ENCODE data around the gene CCDC88B. TPM values are rescaled to one million over a fixed set of nuclear protein-coding genes. Genes with fewer than 3 reads are reported as not detected.

CCDC88B gene
- total and polyA plus RNA-seq, 9 of the 15 experiments (the other 6 are each of a cell fraction or from before 2014, with no cell fraction given), result 0.13 to 18.1 (median 7.9) TPM

- no peak for TF ChIP-seq BMI1 (IDR thresholded peaks at IDR 0.05; ENCODE audit: low read length)
- no peak for TF ChIP-seq ZNF280A (IDR thresholded peaks at IDR 0.05; ENCODE audit: low read depth, partially characterized antibody)
- TF ChIP-seq NCOA4 (IDR thresholded peaks at IDR 0.05; ENCODE audit: partially characterized antibody), result no peak
- 0 out of 4 replicates have a peak, but pooled peaks of 1 of the 2 experiments have one; percentile 9 for TF ChIP-seq TRIM24 (IDR thresholded peaks at IDR 0.05)
- TF ChIP-seq HNRNPH1 (optimal IDR thresholded peaks at IDR 0.05; ENCODE audit: low read depth, low read length), result no peak
- no peak for TF ChIP-seq BACH1 (tag; IDR thresholded peaks at IDR 0.05)
- TF ChIP-seq RBBP5 (IDR thresholded peaks at IDR 0.05; ENCODE audit: borderline replicate concordance, insufficient read depth, low read length, poor library complexity, severe bottlenecking), result peak; percentile 55
- no peak for TF ChIP-seq DDX20 (tag; IDR thresholded peaks at IDR 0.05; ENCODE audit: low read depth)
- no peak for TF ChIP-seq HNRNPK (IDR thresholded peaks at IDR 0.05; ENCODE audit: low read depth, low read length, poor library complexity, severe bottlenecking)
- no peak for TF ChIP-seq SAP30 (IDR thresholded peaks at IDR 0.05; ENCODE audit: borderline replicate concordance, insufficient read depth, low read depth, low read length, poor library complexity, severe bottlenecking)
- TF ChIP-seq KDM2B (CRISPR knock-in tag; IDR thresholded peaks at IDR 0.05), result no peak
- no peak for TF ChIP-seq TCF3 (CRISPR knock-in tag; IDR thresholded peaks at IDR 0.05)
- peak; percentile 59 for TF ChIP-seq BRD9 (IDR thresholded peaks at IDR 0.05; ENCODE audit: low read depth, partially characterized antibody)
- no peak for TF ChIP-seq CREB1 (IDR thresholded peaks at IDR 0.05)
- TF ChIP-seq CREB1 (CRISPR knock-in tag; IDR thresholded peaks at IDR 0.05), result peak; percentile 58; the same call in 1 of the 2 replicates
- peak; percentile 70; the same call in 1 of the 2 replicates for TF ChIP-seq ZNF431 (CRISPR knock-in tag; IDR thresholded peaks at IDR 0.05)
- TF ChIP-seq ZNF699 (CRISPR knock-in tag; IDR thresholded peaks at IDR 0.05; ENCODE audit: insufficient replicate concordance), result no peak
- no peak for TF ChIP-seq ZNF224 (CRISPR knock-in tag; IDR thresholded peaks at IDR 0.05)
- TF ChIP-seq SRSF3 (IDR thresholded peaks at IDR 0.05; ENCODE audit: insufficient read depth, low read length), result 0 out of 2 replicates have a peak, but pooled peaks have one; percentile 61
- TF ChIP-seq RBM15 (IDR thresholded peaks at IDR 0.05; ENCODE audit: insufficient read depth, low read length), result no peak
- no peak for TF ChIP-seq ZNF695 (CRISPR knock-in tag; IDR thresholded peaks at IDR 0.05)
- no peak for TF ChIP-seq ZZZ3 (IDR thresholded peaks at IDR 0.05)
- TF ChIP-seq HDAC2 (IDR thresholded peaks at IDR 0.05), result peak; percentile 72
- 0 out of 2 replicates have a peak, but pooled peaks have one; percentile 34 for TF ChIP-seq JUND (IDR thresholded peaks at IDR 0.05; ENCODE audit: borderline replicate concordance, low read depth, low read length)
- peak; percentile 61; the same call in 2 of the 3 replicates for TF ChIP-seq JUND (tag; IDR thresholded peaks at IDR 0.05; ENCODE audit: borderline replicate concordance, low read depth, low read length)
- TF ChIP-seq NRF1 (conservative IDR thresholded peaks at IDR 0.05 in 1 of 2, IDR thresholded peaks at IDR 0.05 in 1 of 2), result peak; percentile 55 to 62
- peak; percentile 100 for TF ChIP-seq ESRRA (IDR thresholded peaks at IDR 0.05; ENCODE audit: borderline replicate concordance, low read depth)
- no peak for TF ChIP-seq ELF4 (CRISPR knock-in tag; IDR thresholded peaks at IDR 0.05)
Observed at GRCh38 chr11:64304316-64305072, 35.5 kb upstream of the CCDC88B start (continued).
